Hepatocyte (in vitro differentiated cells): ENCODE results near the gene DDR2. TPM values are rescaled to one million over a fixed set of nuclear protein-coding genes. Genes with fewer than 3 reads are reported as not detected.

Source experiments
- DNase-seq: peaks from one replicate; pipeline ENCODE4 v3.0.0-alpha.2; 2016; ENCODE audit warnings: low spot score
- H2AFZ ChIP-seq: fragments of 200-600 bp; sonication (generic); 2 replicates; pipeline ENCODE4 v1.6.0; 2016; ENCODE audit warnings: antibody characterized with exemption, mild to moderate bottlenecking
- H3K27ac ChIP-seq: fragments of 200-600 bp; sonication (generic); 2 replicates; pipeline ENCODE4 v1.5.1; 2016; ENCODE audit warnings: mild to moderate bottlenecking
- H3K27me3 ChIP-seq: fragments of 200-600 bp; sonication (generic); 2 replicates; pipeline ENCODE4 v1.6.1; 2016
- H3K36me3 ChIP-seq: fragments of 200-600 bp; sonication (generic); replicated peaks from 2 replicates; pipeline ENCODE4 v1.5.1; 2016; ENCODE audit warnings: low read depth; ENCODE audit not compliant: insufficient read depth
- H3K4me1 ChIP-seq: fragments of 200-600 bp; sonication (generic); 2 replicates; pipeline ENCODE4 v1.5.1; 2016; ENCODE audit warnings: mild to moderate bottlenecking, moderate library complexity; ENCODE audit not compliant: insufficient read depth
- H3K4me2 ChIP-seq: fragments of 200-600 bp; sonication (generic); 2 replicates; pipeline ENCODE4 v1.6.0; 2016
- H3K4me3 ChIP-seq: fragments of 200-600 bp; sonication (generic); 2 replicates; pipeline ENCODE4 v1.5.1; 2016; ENCODE audit warnings: mild to moderate bottlenecking
- H3K79me2 ChIP-seq: fragments of 200-600 bp; sonication (generic); 2 replicates; pipeline ENCODE4 v1.6.0; 2017; ENCODE audit warnings: mild to moderate bottlenecking
- H3K9me2 ChIP-seq: fragments of 200-600 bp; sonication (generic); replicated peaks from 2 replicates; pipeline ENCODE4 v1.6.0; 2017; ENCODE audit warnings: mild to moderate bottlenecking; ENCODE audit not compliant: insufficient read depth
- H3K9me3 ChIP-seq: fragments of 200-600 bp; sonication (generic); 2 replicates; pipeline ENCODE4 v1.5.1; 2016; ENCODE audit warnings: low read depth, mild to moderate bottlenecking
- H4K20me1 ChIP-seq: fragments of 200-600 bp; sonication (generic); 2 replicates; pipeline ENCODE4 v1.6.0; 2016; ENCODE audit warnings: mild to moderate bottlenecking; ENCODE audit not compliant: insufficient read depth, poor library complexity, severe bottlenecking
- EZH2 ChIP-seq: fragments of 200-600 bp; sonication (generic); IDR thresholded peaks from 2 replicates; pipeline ENCODE4 v1.6.1; 2016; ENCODE audit warnings: antibody characterized with exemption, mild to moderate bottlenecking, borderline replicate concordance
- EZH2phosphoT487 ChIP-seq: fragments of 200-600 bp; sonication (generic); IDR thresholded peaks from one replicate; pipeline ENCODE4 v1.6.1; 2018; ENCODE audit warnings: antibody characterized with exemption, mild to moderate bottlenecking, low read depth, moderate library complexity; ENCODE audit not compliant: unreplicated experiment, severe bottlenecking
- WGBS: methylation state at CpG from one replicate; pipeline ENCODE4 v1.1.6; 2016; ENCODE audit warnings: low lambda C conversion rate; ENCODE audit errors: missing lambda C conversion rate; 5-methylcytosine and 5-hydroxymethylcytosine counted together
- polyA plus RNA-seq: library from polyadenylated mRNA; unstranded; fragments of >200 nt; fragmentation: Nextera tagmentation; extraction: Ambion mirVana; gene quantifications from 2 replicates; pipeline ENCODE4 v1.2.1, GENCODE V29; 2016
- total RNA-seq: library from RNA; depleted of rRNA; stranded (reverse); fragments of >200 nt; gene quantifications from 2 replicates; pipeline ENCODE4 v1.2.3, GENCODE V29; 2014
- TF ChIP-seq, protein P1 (sequence below): fragments of 200-600 bp; sonication (generic); IDR thresholded peaks from 2 replicates; pipeline ENCODE4 v1.5.1; 2016; ENCODE audit warnings: antibody characterized with exemption, mild to moderate bottlenecking; ENCODE audit not compliant: poor library complexity

Gene DDR2
- total and polyA plus RNA-seq, 2 experiments from 2014 or later: 15.7 to 40.2 TPM

DNA sequence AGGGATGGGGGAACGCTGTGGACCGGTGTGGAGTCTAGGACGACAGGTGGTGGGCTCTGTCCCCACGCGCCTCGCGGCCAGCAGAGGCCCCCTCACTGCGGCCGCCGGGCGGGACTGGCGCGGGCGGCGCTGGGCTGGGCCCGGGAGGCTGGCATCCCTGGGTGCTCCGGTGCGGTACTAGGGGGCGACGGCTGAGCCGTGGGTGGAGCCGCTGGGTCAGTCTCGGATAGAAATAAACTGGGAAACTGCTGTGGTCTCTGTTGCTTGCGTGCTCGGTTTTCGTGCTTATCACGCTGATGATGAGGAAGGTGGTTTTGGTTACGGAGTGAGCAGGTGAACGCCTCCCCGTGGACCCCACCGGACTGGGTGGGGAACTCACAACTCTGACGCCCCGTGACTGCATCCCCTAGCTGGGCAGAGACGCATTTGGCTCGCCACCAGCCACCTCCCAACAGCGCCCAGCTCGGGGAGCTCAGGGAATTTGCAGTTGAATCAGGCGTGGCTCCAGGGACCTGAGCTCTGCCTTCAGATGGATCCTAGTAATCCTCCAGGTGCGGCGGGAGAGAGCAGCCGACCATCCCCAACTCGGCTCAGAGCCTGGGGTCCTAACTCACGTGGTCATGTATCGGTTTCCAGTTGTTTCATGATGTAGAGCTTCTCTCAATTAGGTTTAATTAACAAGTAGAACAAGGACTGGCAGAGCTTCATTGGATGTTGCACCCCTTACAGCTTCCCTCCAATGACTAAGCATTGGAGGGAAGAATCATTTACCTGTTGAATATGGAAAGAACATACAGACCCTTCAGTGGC, 190.3 kb downstream of the DDR2 start:
- H3K4me3 ChIP-seq: peak overlapping the region; percentile 17
- WGBS: 4% methylated on average over 43 of the region's 44 CpGs
- H3K27me3 ChIP-seq: peaks cover 8% of the 10 kb centered on the region
- peak; percentile 32 for DNase-seq
- no peaks in the 10 kb centered on the region for H3K79me2 ChIP-seq
- peak overlapping the region; percentile 51 for H2AFZ ChIP-seq
- H3K9me2 ChIP-seq: no peaks in the 10 kb centered on the region
- no peaks in the 10 kb centered on the region for H4K20me1 ChIP-seq
- no peak overlapping the region for H3K27ac ChIP-seq
- TF ChIP-seq EZH2phosphoT487 (no peak), EZH2 (no peak)
- TF ChIP-seq, protein P1, sequence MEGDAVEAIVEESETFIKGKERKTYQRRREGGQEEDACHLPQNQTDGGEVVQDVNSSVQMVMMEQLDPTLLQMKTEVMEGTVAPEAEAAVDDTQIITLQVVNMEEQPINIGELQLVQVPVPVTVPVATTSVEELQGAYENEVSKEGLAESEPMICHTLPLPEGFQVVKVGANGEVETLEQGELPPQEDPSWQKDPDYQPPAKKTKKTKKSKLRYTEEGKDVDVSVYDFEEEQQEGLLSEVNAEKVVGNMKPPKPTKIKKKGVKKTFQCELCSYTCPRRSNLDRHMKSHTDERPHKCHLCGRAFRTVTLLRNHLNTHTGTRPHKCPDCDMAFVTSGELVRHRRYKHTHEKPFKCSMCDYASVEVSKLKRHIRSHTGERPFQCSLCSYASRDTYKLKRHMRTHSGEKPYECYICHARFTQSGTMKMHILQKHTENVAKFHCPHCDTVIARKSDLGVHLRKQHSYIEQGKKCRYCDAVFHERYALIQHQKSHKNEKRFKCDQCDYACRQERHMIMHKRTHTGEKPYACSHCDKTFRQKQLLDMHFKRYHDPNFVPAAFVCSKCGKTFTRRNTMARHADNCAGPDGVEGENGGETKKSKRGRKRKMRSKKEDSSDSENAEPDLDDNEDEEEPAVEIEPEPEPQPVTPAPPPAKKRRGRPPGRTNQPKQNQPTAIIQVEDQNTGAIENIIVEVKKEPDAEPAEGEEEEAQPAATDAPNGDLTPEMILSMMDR: peak; percentile 5
- peak overlapping the region; percentile 96 for H3K4me2 ChIP-seq
- H3K4me1 ChIP-seq: peaks cover 23% of the 10 kb centered on the region
- no peaks in the 10 kb centered on the region for H3K9me3 ChIP-seq
- H3K36me3 ChIP-seq: no peaks in the 10 kb centered on the region

DNA sequence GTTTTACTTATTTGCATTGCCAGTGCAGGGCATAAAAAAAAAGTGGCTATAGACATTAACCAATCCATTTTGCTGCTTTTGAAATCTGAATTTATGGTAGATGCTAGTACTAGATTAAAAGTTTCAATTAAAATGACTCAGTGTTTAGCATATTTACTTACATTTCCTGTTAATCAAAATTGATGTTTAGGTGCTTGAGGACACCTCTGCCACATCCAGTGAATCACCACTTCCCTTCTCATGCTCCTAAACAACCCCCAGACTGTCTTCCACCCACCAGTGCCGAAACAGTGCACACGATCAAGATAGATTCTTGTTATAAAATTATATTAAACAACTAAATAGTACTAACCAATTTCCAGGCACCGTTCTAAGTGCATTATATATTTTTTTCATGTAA, 191.0 kb downstream of the DDR2 start:
- no peaks in the 10 kb centered on the region for H3K36me3 ChIP-seq
- H3K27me3 ChIP-seq: peaks cover 8% of the 10 kb centered on the region
- no peaks in the 10 kb centered on the region for H3K9me3 ChIP-seq
- 66% methylated on average over 3 of the region's 3 CpGs for WGBS
- no peak for DNase-seq
- H3K27ac ChIP-seq: no peak overlapping the region
- H3K4me2 ChIP-seq: no peak overlapping the region
- no peaks in the 10 kb centered on the region for H4K20me1 ChIP-seq
- no peak overlapping the region for H2AFZ ChIP-seq
- H3K79me2 ChIP-seq: no peaks in the 10 kb centered on the region
- no peaks in the 10 kb centered on the region for H3K9me2 ChIP-seq
- TF ChIP-seq EZH2 (no peak), EZH2phosphoT487 (no peak)
- TF ChIP-seq, protein P1: no peak
- H3K4me1 ChIP-seq: peaks cover 23% of the 10 kb centered on the region
- no peak overlapping the region for H3K4me3 ChIP-seq

DNA sequence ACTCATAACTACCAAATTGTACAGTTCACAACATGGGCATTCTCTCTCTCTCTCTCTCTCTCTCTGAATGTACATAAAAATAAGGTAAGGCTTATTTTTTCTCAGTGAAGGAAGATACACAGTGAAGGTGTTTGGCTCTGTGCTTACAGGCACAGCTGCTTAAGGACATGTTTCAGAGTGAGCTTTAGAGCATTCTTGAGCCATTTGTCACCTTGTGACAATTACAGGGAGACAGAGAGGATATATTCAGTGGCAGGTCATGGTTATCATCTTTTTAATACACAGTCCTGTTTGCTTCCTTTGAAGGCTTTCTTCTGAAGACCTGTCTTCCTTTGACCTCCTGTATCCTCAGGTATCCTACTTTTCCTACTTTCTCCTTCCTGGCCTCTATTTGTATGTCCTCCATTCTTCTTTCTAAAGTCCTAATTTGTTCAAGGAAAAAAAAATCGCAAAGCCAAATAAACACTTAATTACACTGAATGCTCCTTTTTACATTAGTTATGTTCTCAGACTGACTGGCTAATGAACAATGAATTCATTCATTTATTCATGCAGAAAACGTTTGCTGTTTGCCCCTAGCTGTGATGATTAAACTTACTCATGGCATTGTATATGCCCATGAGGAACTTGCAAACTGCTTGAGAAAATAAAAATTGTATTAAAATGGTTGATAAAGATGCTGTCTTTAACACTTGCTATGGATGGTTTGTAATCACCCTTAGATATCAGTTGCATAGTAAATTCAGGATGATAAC, 191.7 kb downstream of the DDR2 start:
- H3K27me3 ChIP-seq: peaks cover 8% of the 10 kb centered on the region
- WGBS: 59% methylated on average over 2 of the region's 2 CpGs
- no peak overlapping the region for H3K4me3 ChIP-seq
- no peaks in the 10 kb centered on the region for H3K79me2 ChIP-seq
- no peak for DNase-seq
- no peaks in the 10 kb centered on the region for H3K9me2 ChIP-seq
- no peak overlapping the region for H3K4me2 ChIP-seq
- H2AFZ ChIP-seq: no peak overlapping the region
- TF ChIP-seq, protein P1: no peak
- TF ChIP-seq EZH2phosphoT487 (no peak), EZH2 (no peak)
- H3K27ac ChIP-seq: no peak overlapping the region
- no peaks in the 10 kb centered on the region for H3K36me3 ChIP-seq
- no peaks in the 10 kb centered on the region for H3K9me3 ChIP-seq
- H4K20me1 ChIP-seq: no peaks in the 10 kb centered on the region
- H3K4me1 ChIP-seq: peaks cover 23% of the 10 kb centered on the region
